ENCODE data around the gene RBBP6. TPM values are rescaled to one million over a fixed set of nuclear protein-coding genes. Genes with fewer than 3 reads are reported as not detected.

Gene RBBP6
- total and polyA plus RNA-seq, 2 experiments from 2014 or later, result 40.2 to 88.9 TPM

GRCh38 chr16:24525970-24526559 lies 13.3 kb upstream of the RBBP6 start:
- Mint-ChIP-seq H3K27me3 (ENCODE audit: insufficient read depth, low read depth, poor library complexity) (peaks cover 9% of the 10 kb centered on the region), H3K27ac (no peak overlapping the region), H3K36me3 (ENCODE audit: low read depth) (no peaks in the 10 kb centered on the region), H3K9me3 (no peaks in the 10 kb centered on the region), H3K4me1 (no peaks in the 10 kb centered on the region), H3K4me3 (no peak overlapping the region)
- Histone ChIP-seq H4K20me1 (replicated peaks; ENCODE audit: insufficient read depth) (no peaks in the 10 kb centered on the region), H3K79me2 (replicated peaks; ENCODE audit: insufficient read depth) (no peaks in the 10 kb centered on the region), H3F3A (replicated peaks; ENCODE audit: low read depth) (no peaks in the 10 kb centered on the region), H3K4me3 (no peak overlapping the region), H3K9me2 (ENCODE audit: insufficient read depth) (no peaks in the 10 kb centered on the region), H2AFZ (no peak overlapping the region), H3K4me1 (ENCODE audit: insufficient read depth) (no peaks in the 10 kb centered on the region), H3K36me3 (ENCODE audit: insufficient read depth) (no peaks in the 10 kb centered on the region), H3K27ac (ENCODE audit: low read depth) (no peak overlapping the region), H3K27me3 (ENCODE audit: insufficient read depth) (no peaks in the 10 kb centered on the region), H3K4me2 (no peak overlapping the region)
- TF ChIP-seq CREB1 (CRISPR knock-in tag; IDR thresholded peaks at IDR 0.05; ENCODE audit: low read depth) (no peak), STAT1 (IDR thresholded peaks at IDR 0.05; ENCODE audit: unreplicated experiment) (no peak), ZNF114 (CRISPR knock-in tag; IDR thresholded peaks at IDR 0.05) (no peak), NANOG (IDR thresholded peaks at IDR 0.05; ENCODE audit: borderline replicate concordance) (no peak), ZNF331 (CRISPR knock-in tag; IDR thresholded peaks at IDR 0.05; ENCODE audit: low read depth) (no peak), JUNB (IDR thresholded peaks at IDR 0.05; ENCODE audit: unreplicated experiment) (no peak)
- DNase-seq (ENCODE audit: low spot score), result no peak
- ATAC-seq, result no peak

DNA sequence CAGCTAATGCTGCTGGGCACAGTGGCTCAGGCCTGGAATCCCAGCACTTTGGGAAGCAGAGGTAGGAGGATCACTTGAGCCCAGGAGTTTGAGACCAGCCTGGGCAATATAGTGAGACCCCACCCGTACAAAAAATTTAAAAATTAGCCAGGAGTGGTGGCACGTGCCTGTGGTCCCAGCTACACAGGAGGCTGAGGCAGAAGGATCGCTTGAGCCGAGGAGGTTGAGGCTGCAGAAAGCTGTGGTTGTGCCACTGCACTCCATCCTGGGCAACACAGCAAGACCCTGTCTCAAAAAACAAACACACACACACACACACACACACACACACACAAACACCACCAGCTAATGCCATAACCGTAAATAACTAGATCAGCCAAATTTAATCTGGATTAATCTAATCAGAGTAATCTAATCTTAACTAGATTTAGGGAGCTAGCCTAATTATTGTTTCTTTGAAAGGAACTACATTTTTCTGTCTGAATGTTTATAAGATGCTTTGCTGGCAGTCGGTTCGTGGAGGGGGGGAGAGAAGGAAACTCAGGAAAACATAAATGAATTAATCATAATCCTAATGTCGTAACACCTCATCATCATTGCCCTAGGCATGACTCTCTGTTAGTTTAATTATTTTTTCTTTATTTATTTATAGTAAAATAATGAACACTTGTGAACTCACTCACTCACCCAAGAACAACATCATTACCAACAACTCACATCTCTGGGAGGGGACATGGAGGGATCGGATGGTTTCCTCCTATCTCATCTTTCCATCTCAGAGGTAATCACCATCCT lies 12.5 kb upstream of the RBBP6 start:
- Mint-ChIP-seq H3K4me1 (no peaks in the 10 kb centered on the region), H3K9me3 (no peaks in the 10 kb centered on the region), H3K27ac (no peak overlapping the region), H3K27me3 (ENCODE audit: insufficient read depth, low read depth, poor library complexity) (peaks cover 6% of the 10 kb centered on the region), H3K4me3 (no peak overlapping the region), H3K36me3 (ENCODE audit: low read depth) (no peaks in the 10 kb centered on the region)
- Histone ChIP-seq H3K4me2 (no peak overlapping the region), H3K4me3 (no peak overlapping the region), H3K36me3 (ENCODE audit: insufficient read depth) (no peaks in the 10 kb centered on the region), H3K79me2 (replicated peaks; ENCODE audit: insufficient read depth) (no peaks in the 10 kb centered on the region), H3K9me2 (ENCODE audit: insufficient read depth) (no peaks in the 10 kb centered on the region), H2AFZ (no peak overlapping the region), H3K27me3 (ENCODE audit: insufficient read depth) (no peaks in the 10 kb centered on the region), H3K4me1 (ENCODE audit: insufficient read depth) (no peaks in the 10 kb centered on the region), H4K20me1 (replicated peaks; ENCODE audit: insufficient read depth) (no peaks in the 10 kb centered on the region), H3K27ac (ENCODE audit: low read depth) (no peak overlapping the region), H3F3A (replicated peaks; ENCODE audit: low read depth) (no peaks in the 10 kb centered on the region)
- ATAC-seq, result no peak
- TF ChIP-seq, protein P1, sequence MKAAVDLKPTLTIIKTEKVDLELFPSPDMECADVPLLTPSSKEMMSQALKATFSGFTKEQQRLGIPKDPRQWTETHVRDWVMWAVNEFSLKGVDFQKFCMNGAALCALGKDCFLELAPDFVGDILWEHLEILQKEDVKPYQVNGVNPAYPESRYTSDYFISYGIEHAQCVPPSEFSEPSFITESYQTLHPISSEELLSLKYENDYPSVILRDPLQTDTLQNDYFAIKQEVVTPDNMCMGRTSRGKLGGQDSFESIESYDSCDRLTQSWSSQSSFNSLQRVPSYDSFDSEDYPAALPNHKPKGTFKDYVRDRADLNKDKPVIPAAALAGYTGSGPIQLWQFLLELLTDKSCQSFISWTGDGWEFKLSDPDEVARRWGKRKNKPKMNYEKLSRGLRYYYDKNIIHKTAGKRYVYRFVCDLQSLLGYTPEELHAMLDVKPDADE (IDR thresholded peaks at IDR 0.05), result no peak
- no peak for TF ChIP-seq CREB1 (CRISPR knock-in tag; IDR thresholded peaks at IDR 0.05; ENCODE audit: low read depth)
- TF ChIP-seq ZNF331 (CRISPR knock-in tag; IDR thresholded peaks at IDR 0.05; ENCODE audit: low read depth), result no peak
- TF ChIP-seq EZH2 (IDR thresholded peaks at IDR 0.05; ENCODE audit: low read depth, unreplicated experiment), result no peak
- no peak for TF ChIP-seq ZNF114 (CRISPR knock-in tag; IDR thresholded peaks at IDR 0.05)
- no peak for TF ChIP-seq ZNF462 (CRISPR knock-in tag; IDR thresholded peaks at IDR 0.05)
- TF ChIP-seq STAT1 (IDR thresholded peaks at IDR 0.05; ENCODE audit: unreplicated experiment), result no peak
- no peak for DNase-seq (ENCODE audit: low spot score)

Measured in GM23338 (cell line).